A549 treated with dexamethasone at 1 μM for 4 hours (cell line): ENCODE data around the gene LRRC4B. TPM values are rescaled to one million over a fixed set of nuclear protein-coding genes. Genes with fewer than 3 reads are reported as not detected.

ENCODE experiments used
- total RNA-seq: library from RNA; stranded (reverse); fragments of 200-300 nt; extraction: Qiagen RNA extraction; gene quantifications from 5 replicates; pipeline ENCODE4 v1.2.3, GENCODE V29; 2022

The LRRC4B gene, protein sequence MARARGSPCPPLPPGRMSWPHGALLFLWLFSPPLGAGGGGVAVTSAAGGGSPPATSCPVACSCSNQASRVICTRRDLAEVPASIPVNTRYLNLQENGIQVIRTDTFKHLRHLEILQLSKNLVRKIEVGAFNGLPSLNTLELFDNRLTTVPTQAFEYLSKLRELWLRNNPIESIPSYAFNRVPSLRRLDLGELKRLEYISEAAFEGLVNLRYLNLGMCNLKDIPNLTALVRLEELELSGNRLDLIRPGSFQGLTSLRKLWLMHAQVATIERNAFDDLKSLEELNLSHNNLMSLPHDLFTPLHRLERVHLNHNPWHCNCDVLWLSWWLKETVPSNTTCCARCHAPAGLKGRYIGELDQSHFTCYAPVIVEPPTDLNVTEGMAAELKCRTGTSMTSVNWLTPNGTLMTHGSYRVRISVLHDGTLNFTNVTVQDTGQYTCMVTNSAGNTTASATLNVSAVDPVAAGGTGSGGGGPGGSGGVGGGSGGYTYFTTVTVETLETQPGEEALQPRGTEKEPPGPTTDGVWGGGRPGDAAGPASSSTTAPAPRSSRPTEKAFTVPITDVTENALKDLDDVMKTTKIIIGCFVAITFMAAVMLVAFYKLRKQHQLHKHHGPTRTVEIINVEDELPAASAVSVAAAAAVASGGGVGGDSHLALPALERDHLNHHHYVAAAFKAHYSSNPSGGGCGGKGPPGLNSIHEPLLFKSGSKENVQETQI
- total RNA-seq: 0.33 to 0.63 TPM (median 0.54 TPM) in 5 replicates

GRCh38 chr19:50567882-50568727 is at the start of gene LRRC4B:
LRRC4B (minus strand) TSS chr19:50568435; CDS start chr19:50548838, 19,597 bp downstream.

DNA sequence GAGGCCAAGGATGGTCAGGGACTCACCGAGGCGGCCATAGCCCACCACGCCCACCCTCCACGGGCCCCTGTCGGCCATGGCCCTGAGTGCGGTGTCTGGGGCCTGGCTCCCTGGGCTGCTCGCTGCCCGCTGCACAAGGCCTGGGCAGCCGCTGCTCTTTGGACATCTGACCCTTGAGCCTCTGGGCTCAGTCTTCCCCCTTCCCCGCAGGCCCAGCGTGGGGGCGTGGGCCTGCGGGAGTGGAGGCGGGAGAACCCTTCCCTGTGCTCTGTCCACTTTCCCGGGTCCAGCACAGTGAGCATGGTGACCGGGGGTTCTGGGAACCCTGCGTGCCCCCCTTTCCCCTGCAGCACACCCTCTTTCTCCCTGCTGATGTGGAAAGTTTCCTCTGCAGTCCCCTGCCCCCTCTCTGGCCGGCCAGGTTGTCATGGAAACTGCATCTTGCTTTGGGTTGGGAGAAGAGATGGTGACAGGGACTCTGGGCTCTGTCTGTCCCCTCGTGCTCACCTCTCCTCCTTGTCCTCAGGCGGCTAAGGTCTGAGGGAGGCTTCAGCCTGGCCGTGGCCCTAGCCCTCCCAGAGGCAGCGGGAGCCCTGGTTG is 54.4 kb downstream of the LRRC4B start, which contains the start of gene ASPDH:
ASPDH (minus strand) TSS at position 168 of the 600 bp plus-strand sequence; CDS start at position 78, 90 bp downstream.

GRCh38 chr19:50511069-50511822 is 57.0 kb downstream of the LRRC4B start, which contains the start of gene JOSD2:
JOSD2 (minus strand) TSS chr19:50511191; CDS start chr19:50510431, 760 bp downstream.

GRCh38 chr19:50476224-50476906 is 91.9 kb downstream of the LRRC4B start, which contains the start of the genes EMC10 and GARIN5A:
EMC10 (plus strand) TSS chr19:50476507; CDS start chr19:50476545, 38 bp downstream.
GARIN5A (minus strand) TSS chr19:50476848; CDS start chr19:50476388, 460 bp downstream.

Other genes with a start within 250 kb of the LRRC4B start
- 0.98 to 1.7 TPM (median 1.7 TPM) in 5 replicates for gene KCNC3, start 239.1 kb downstream of the LRRC4B start, total RNA-seq
- 0.32 to 1.1 TPM (median 0.84 TPM) in 5 replicates for gene NAPSA, start 202.8 kb downstream of the LRRC4B start, total RNA-seq
- gene NR1H2, start 192.0 kb downstream of the LRRC4B start, total RNA-seq: 55.3 to 72.9 TPM (median 70.2 TPM) in 5 replicates
- 44.4 to 82.0 TPM (median 73.4 TPM) in 5 replicates for gene POLD1, start 184.1 kb downstream of the LRRC4B start, total RNA-seq
- gene SPIB, start 149.5 kb downstream of the LRRC4B start, total RNA-seq: 0.12 to 0.46 TPM (median 0.18 TPM) in 5 replicates
- not detected in 5 replicates for gene MYBPC2, start 135.5 kb downstream of the LRRC4B start, total RNA-seq
- gene EMC10, start 91.9 kb downstream of the LRRC4B start, total RNA-seq: 109 to 144 TPM (median 140 TPM) in 5 replicates
- gene GARIN5A, start 91.6 kb downstream of the LRRC4B start, total RNA-seq: 1.6 to 1.9 TPM (median 1.8 TPM) in 5 replicates
- gene JOSD2, start 57.2 kb downstream of the LRRC4B start, total RNA-seq: 60.1 to 72.6 TPM (median 68.8 TPM) in 5 replicates
- not detected in 5 replicates for gene ASPDH, start 54.5 kb downstream of the LRRC4B start, total RNA-seq
- gene SYT3, start 71.4 kb upstream of the LRRC4B start, total RNA-seq: 0.36 to 0.63 TPM (median 0.59 TPM) in 5 replicates
- gene C19orf81, start 81.0 kb upstream of the LRRC4B start, total RNA-seq: 5.2 to 7.6 TPM (median 6.2 TPM) in 5 replicates
- 0.09 to 0.27 TPM (median 0.22 TPM) in 5 replicates for gene SHANK1, start 151.4 kb upstream of the LRRC4B start, total RNA-seq
- 6.3 to 10.3 TPM (median 9.4 TPM) in 5 replicates for gene CLEC11A, start 154.9 kb upstream of the LRRC4B start, total RNA-seq
- gene GPR32, start 202.0 kb upstream of the LRRC4B start, total RNA-seq: not detected in 5 replicates
- not detected in 5 replicates for gene ACP4, start 222.0 kb upstream of the LRRC4B start, total RNA-seq